ENCODE data around the gene BMP8B.
"Not testable (repeated sequence)": the region's sequence is repeated elsewhere in the genome, so short reads cannot be mapped to it uniquely, and the experiment has no call there.

BMP8B gene

GRCh38 chr1:39776886-39777285, 11.8 kb downstream of the BMP8B start:
- DNase-seq: no peak

- DNase-seq: no peak
Observed at GRCh38 chr1:39776400-39776713, 12.3 kb downstream of the BMP8B start.

DNA sequence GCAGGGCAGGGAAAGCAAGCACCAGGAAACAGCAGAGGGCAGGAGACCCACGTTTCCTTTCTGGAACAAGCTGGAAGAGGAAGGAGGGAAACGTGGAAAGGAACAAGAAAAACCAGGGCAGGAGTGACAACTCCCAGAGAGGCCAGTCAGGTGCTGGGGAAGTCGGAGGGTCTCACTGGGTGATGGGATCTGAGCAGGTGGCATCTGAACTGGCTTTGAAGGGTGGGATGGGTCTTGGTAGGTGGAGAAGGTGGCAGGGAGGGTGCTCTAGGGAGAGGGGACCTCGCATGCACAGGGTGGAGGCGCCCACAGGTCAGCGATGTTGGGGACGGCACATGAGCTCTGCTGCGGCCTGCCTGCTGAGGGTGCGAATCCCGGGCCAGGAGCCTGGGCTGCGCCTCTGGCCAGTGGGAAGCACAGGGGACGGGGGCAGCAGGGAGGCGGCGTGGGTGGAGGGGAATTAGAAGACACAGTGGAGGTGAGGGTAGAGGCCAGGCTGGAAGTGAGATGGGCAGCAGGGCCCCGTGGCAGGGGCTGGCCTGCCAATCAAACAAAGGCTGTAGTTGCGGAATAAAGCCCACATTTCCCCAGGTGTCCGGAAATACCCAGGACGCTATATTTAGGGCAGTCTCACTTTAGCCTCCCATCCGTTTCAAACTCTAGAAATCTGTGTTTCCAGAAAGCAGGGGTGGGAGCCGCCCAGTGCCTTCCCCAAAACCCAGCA, 12.8 kb downstream of the BMP8B start:
- not testable (repeated sequence) for DNase-seq

DNA sequence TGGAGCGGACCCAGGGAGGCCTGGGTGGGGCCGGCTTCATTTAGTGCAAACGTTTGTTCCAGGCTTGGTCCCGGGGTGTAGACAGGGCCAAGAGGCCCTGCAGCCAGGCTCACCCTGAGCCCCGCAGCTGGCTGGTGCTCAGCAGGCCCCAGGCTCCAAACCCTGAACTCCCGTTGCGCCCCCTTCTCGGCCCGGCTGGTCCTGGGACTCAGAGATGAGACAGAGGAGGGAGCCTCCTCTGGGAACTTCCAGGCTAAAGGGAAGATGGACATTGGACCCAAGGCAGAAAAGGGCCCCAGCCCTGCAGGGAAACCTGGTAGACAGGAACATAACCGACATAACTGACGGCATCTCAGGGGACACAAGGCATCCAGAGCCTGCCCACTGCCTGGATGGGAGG, 13.5 kb downstream of the BMP8B start:
- DNase-seq: not testable (repeated sequence)

DNA sequence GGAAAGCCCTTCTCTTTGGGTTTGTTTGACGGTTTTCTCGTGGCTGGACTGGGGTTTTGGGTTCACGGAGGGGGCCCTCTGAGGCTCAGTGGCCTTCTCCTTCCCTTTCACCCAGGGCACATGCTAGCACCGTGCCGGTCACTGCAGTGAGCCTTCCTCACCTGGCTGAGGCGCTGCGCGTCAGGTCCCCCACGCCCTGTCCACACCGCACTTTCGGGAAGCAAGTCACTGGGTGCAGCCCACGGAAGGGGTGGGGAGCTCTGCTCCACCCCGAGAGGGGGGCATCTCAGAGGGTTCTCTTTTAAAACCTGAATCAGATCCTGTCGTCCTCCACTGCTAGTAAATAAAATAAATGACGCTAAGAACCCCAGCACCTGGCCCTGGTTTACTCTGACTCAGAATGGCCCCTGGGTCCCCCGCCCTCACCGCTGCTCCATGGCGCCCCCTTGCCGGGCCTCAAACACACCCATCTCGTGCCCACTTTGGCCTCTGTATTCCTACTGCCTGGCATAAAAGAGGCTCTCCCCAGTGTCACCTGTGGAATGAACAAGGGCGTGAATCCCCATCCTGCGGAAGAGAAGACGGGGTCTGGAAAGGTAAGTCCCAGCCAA, 15.2 kb downstream of the BMP8B start:
- not testable (repeated sequence) for DNase-seq

DNA sequence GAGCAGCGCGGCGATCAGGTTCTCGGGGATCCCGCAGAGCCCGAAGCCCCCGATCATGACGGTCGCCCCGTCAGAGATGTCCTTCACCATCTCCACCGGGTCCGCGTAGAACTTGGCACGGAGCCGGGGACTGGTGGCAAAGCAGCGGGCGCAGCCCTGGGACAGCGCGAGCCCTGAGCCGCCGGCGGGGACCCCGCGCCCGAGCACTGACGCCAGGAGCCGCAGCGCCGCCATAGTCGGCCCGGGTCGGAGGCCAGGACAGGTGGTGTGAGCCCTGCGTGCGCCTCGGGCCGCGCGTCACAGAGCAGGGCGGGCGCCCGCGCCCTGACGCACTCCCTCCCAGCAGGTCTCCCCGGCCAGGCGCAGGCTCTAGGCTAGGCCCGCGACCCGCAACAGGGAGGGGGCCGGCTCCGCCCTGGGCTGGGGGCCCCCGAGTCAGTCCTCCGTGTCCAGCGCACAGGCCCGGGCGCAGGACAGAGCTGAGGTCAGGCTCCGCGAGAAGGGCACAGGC, 17.6 kb downstream of the BMP8B start, which contains the start of gene OXCT2:
Gene OXCT2, minus strand, starts transcription at position 327 of the 511 bp plus-strand sequence. Its CDS starts 93 bp downstream, at position 234.
- DNase-seq: not testable (repeated sequence)

DNA sequence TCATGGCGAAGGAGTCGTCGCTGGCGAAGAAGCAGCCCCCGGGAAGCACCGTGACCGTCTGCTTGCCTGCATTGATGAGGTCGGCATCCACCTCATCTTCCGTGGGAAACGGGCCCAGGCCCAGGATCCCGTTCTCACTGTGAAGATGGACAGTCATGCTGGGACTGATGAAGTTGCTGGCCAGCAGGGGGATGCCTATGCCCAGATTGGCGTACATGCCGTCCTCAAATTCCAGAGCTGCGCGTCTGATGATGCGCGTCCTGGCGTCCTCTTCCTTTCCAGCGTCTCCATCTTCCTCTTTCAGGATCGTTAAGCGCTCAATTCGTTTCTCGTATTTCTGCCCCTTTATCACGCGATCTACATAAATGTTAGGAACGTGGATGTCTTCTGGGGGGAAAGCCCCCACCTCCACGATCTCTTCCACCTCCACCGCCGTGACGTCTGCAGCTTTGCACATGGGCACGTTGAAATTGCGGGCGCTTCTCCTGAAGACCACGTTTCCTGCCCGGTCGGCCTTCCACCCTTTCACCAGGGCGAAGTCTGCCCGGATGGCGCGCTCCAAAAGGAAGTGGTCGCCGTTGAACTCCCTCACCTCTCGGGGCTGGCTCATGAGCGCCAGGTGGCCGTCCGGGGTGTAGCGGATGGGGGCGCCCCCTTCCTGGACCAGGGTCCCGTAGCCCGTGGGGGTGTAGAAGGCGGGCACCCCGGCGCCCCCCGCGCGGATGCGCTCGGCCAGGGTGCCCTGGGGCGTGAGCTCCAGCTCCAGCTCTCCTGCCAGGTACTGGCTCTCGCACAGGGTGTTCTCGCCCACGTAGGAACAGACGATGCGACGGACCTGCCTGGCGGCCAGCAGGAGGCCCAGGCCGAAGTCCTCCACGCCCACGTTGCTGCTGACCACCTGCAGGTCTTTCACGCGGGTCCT, 18.3 kb downstream of the BMP8B start:
- DNase-seq: not testable (repeated sequence)

DNA sequence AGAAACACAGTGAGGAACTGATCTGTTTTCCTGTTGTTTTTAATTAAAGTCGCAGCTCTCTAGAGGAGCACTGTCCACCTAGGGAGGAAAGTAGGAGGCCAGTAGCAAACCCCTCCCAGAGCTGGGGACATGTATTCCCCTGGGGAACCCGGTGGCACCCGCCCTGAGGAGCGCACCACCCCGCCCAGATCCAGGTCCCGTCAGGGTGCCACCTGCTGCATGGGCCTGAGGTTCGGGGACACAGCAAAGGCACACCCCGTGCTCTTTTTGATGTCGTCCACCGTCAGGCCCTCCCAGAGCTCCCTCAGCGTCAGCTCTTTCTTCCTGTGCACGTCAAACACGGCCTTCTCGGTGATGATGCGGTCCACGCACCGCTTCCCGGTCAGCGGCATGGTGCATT, 19.2 kb downstream of the BMP8B start:
- DNase-seq: not testable (repeated sequence)

GRCh38 chr1:39766466-39766865, 22.2 kb downstream of the BMP8B start:
- DNase-seq: not testable (repeated sequence)

DNA sequence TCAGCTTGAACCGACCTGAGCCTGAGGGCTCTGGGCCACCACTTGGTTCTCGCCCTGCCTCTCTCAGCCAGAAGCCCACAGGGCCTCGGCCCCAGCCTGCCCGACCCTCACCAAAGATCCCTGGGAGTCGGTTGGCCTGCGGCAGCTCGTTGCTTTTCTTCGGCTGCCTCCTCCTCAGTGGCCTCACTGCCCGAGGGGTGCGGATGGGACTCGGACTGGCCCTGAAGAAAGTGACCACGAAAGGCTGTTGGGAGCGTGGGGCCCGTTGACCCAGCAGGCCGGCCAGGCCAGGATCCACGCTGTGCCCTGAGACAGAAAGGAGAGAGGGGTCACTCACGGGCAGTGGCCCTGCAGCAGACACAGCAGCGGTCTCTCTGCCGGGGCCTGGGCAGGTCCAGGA, 24.2 kb downstream of the BMP8B start:
- DNase-seq: not testable (repeated sequence)

GRCh38 chr1:39763619-39764374, 24.9 kb downstream of the BMP8B start:
- not testable (repeated sequence) for DNase-seq

GRCh38 chr1:39762550-39763540, 25.8 kb downstream of the BMP8B start:
- DNase-seq: no peak

DNA sequence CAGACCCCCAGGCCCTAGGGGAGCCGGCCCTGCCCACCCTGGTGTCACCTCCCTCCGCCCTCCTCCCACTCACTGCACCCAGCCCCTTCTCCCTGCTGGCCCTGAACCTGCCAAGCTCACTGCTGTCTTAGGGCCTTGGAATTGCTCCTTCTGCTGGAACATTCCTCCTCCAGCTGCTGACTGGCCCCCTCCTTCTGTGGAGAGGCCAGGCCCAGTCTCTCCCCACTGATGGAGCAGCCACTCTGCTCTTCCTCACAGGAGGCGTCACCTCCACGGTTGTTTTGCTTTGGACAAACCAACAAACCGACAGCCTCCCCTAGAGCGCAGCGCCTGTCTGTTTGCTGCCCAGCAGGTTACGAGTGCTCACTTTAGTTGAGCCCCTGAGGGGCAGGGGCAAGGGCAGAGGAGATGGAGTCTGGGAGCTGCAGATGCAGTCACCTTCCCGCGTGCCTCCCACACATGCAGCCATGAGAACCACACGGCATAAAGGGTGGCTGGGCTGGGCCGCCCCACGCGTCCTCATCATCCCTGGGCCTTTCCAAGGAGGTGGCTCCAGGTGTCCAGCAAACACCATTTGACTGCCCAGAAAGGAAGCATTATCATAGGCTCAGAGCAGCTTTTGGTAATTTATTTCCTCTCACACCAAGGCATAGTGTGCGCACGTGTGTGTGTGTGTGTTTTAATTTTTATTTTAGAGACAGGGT, 27.0 kb downstream of the BMP8B start:
- DNase-seq: no peak

- no peak for DNase-seq
Observed at GRCh38 chr1:39761016-39761415, 27.6 kb downstream of the BMP8B start.

DNA sequence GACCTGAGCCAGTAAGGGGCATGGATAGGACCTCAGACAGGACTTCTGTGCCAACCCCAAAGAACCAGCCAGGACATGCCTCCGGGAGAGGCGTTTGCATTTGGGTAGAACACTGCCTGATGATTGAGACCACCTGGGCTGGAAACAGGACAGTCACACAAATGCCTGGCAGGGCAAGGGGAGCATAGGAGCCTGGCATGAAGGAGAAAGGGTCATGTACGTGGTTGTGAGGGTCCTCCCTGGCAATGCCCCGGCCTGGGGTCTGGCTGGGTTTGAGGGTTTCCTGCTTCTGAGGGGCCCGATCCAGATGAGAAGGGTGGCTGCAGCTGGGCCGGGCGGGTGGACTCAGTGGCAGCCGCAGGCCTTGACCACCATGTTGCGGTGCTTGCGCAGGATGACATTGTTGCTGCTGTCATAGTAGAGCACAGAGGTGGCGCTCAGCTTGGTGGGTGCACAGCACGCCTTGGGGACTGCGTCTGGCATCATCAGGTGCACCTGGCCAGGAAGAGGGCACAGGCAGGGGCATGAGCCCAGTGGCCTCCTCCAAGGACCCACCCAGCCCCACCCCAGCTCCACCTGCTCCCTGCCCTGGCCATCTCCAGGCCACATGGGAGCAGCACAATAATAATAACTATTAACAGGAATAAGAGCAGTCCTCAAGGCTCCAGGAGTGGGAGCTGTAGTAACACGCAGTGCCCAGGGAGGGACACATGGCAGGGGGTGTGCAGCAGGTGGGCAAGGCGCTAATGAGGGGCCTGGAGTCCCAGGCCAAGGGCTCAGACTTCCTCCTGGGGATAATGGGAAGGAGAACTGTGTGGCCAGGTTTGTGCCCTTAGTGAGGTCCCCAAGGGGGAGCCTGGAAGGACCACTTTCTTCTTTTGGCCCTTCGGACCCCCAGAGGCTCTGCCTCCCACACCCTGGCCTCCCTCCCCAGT, 28.3 kb downstream of the BMP8B start:
- no peak for DNase-seq

GRCh38 chr1:39759436-39759726, 29.3 kb downstream of the BMP8B start:
- no peak for DNase-seq

- DNase-seq: no peak
Observed at GRCh38 chr1:39758556-39759435, 29.9 kb downstream of the BMP8B start.

DNA sequence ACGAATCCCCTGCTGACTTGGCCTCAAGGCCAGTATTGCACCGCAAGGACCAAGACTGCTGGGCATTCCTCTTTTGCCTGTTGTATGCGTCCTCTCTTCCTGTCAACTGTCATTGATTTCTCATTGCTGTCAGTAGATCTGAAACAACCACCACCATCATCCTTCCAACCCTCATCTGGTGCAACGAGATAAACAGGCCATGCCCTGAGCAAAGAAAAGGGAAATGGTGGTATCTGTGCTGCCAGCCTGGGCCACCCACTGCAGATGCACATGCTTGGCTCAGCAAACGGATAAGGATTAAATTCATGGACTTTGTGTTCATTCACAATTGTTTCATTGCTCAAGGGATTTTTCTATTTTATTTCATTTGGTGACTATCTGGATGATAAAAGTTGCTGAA, 31.2 kb downstream of the BMP8B start:
- DNase-seq: no peak
